Measurements from ENCODE around the gene DOCK2. TPM values are rescaled to one million over a fixed set of nuclear protein-coding genes. Genes with fewer than 3 reads are reported as not detected.

Gene DOCK2
- total RNA-seq, 1 donor from 2014 or later, result 6.5 TPM

GRCh38 chr5:169811680-169812079 is 174.6 kb downstream of the DOCK2 start:
- H3K36me3 Mint-ChIP-seq (ENCODE audit: low read depth, unreplicated experiment), result no peaks in the 10 kb centered on the region
- peaks cover 21% of the 10 kb centered on the region for H3K4me1 Mint-ChIP-seq (ENCODE audit: unreplicated experiment)
- H3K27me3 Mint-ChIP-seq (ENCODE audit: unreplicated experiment), result peaks cover 1% of the 10 kb centered on the region
- TF ChIP-seq CTCF (IDR thresholded peaks at IDR 0.05; ENCODE audit: unreplicated experiment), result no peak
- H3K9me3 Mint-ChIP-seq (ENCODE audit: unreplicated experiment), result no peaks in the 10 kb centered on the region
- no peak overlapping the region for H3K27ac Mint-ChIP-seq (ENCODE audit: unreplicated experiment)
- no peak overlapping the region for H3K4me3 Mint-ChIP-seq (ENCODE audit: unreplicated experiment)
- no peak for DNase-seq (ENCODE audit: low spot score)

DNA sequence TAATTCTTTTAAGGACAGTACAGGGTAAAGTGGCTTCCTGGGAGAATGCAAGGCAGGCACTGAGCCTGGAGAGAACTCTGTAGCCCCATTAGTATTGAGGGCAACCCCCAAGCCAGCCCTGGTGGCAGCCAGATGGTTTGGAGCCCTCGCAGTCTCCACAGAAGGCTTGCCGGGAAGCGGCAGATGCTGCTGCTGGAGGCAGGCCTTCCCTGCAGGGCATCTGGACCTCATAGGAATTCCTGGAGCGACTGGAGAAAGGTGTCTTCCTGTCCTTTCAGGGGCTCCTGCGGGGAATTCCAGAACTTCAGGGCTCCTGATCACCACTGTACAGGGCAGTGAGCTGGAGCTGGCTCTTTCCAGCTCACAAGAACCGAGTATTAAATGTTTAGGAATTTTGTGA is 175.7 kb downstream of the DOCK2 start:
- H3K36me3 Mint-ChIP-seq (ENCODE audit: low read depth, unreplicated experiment), result no peaks in the 10 kb centered on the region
- no peaks in the 10 kb centered on the region for H3K9me3 Mint-ChIP-seq (ENCODE audit: unreplicated experiment)
- no peak overlapping the region for H3K27ac Mint-ChIP-seq (ENCODE audit: unreplicated experiment)
- DNase-seq (ENCODE audit: low spot score), result no peak
- no peak overlapping the region for H3K4me3 Mint-ChIP-seq (ENCODE audit: unreplicated experiment)
- H3K27me3 Mint-ChIP-seq (ENCODE audit: unreplicated experiment), result peaks cover 1% of the 10 kb centered on the region
- H3K4me1 Mint-ChIP-seq (ENCODE audit: unreplicated experiment), result peaks cover 21% of the 10 kb centered on the region
- TF ChIP-seq CTCF (IDR thresholded peaks at IDR 0.05; ENCODE audit: unreplicated experiment), result no peak

DNA sequence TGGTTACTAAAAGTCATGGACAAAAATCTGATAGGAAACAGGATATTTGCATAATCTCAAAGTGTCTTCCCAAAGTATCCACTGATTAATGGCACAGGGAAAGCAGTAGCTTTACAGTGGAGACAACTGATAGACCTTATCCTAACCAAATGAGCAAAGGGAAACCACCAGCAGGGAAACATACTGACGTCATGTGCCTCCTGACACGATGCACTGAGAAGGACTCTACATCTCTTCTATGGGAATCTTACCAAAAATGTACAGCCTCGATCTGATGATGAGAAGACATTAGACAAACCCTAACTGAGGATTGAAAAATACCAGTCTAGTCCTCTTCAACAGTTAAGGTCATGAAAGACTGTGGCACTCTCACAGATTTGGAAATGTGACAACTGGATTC is 177.0 kb downstream of the DOCK2 start:
- peaks cover 18% of the 10 kb centered on the region for H3K4me1 Mint-ChIP-seq (ENCODE audit: unreplicated experiment)
- H3K4me3 Mint-ChIP-seq (ENCODE audit: unreplicated experiment), result no peak overlapping the region
- H3K36me3 Mint-ChIP-seq (ENCODE audit: low read depth, unreplicated experiment), result no peaks in the 10 kb centered on the region
- peaks cover 1% of the 10 kb centered on the region for H3K27me3 Mint-ChIP-seq (ENCODE audit: unreplicated experiment)
- H3K9me3 Mint-ChIP-seq (ENCODE audit: unreplicated experiment), result no peaks in the 10 kb centered on the region
- TF ChIP-seq CTCF (IDR thresholded peaks at IDR 0.05; ENCODE audit: unreplicated experiment), result no peak
- H3K27ac Mint-ChIP-seq (ENCODE audit: unreplicated experiment), result no peak overlapping the region
- no peak for DNase-seq (ENCODE audit: low spot score)

DNA sequence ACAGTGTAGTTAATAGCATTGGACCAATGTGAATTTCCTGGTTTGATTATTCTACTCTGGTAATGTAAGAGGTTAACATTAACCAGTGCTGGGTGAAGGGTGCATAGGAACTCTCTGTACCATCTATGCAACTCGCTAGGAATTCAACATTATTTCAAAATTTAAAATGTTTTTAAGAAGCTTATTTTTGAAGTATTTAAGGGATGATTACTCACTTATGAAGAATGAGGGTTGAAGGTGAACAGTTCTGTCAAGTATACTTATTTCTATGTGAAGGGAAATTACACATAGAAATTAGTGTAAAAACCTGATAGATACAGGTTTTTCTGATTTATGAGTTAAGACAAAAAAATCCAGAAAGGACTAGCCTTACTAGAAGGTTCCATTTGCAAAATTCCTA is 177.4 kb downstream of the DOCK2 start:
- H3K27me3 Mint-ChIP-seq (ENCODE audit: unreplicated experiment), result peaks cover 1% of the 10 kb centered on the region
- DNase-seq (ENCODE audit: low spot score), result no peak

DNA sequence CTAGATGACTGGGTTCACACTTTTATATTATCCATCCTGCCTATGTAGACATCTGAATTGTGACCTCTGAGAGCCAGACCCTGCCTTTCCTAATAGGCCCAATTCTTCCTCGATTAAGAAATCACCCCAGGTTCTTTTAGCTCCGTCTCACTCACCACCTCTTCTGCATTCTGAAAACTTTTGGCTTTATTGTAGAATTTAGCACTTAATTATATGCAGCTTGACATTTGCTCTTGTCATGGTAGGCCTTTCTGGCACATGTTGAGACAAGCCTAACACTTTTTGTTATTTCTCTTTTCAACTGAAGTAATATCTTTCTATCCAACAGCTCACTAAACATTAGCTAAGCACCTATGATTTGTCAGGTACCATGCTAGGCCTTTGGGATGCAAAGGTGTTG is 180.0 kb downstream of the DOCK2 start:
- no peak overlapping the region for H3K4me3 Mint-ChIP-seq (ENCODE audit: unreplicated experiment)
- H3K4me1 Mint-ChIP-seq (ENCODE audit: unreplicated experiment), result no peaks in the 10 kb centered on the region
- TF ChIP-seq CTCF (IDR thresholded peaks at IDR 0.05; ENCODE audit: unreplicated experiment), result no peak
- H3K27me3 Mint-ChIP-seq (ENCODE audit: unreplicated experiment), result no peaks in the 10 kb centered on the region
- H3K9me3 Mint-ChIP-seq (ENCODE audit: unreplicated experiment), result no peaks in the 10 kb centered on the region
- DNase-seq (ENCODE audit: low spot score), result no peak
- no peaks in the 10 kb centered on the region for H3K36me3 Mint-ChIP-seq (ENCODE audit: low read depth, unreplicated experiment)
- no peak overlapping the region for H3K27ac Mint-ChIP-seq (ENCODE audit: unreplicated experiment)

More for the DNA sequence above, 177.4 kb downstream of the DOCK2 start:
- Mint-ChIP-seq H3K27ac (ENCODE audit: unreplicated experiment) (no peak overlapping the region), H3K9me3 (ENCODE audit: unreplicated experiment) (no peaks in the 10 kb centered on the region), H3K36me3 (ENCODE audit: low read depth, unreplicated experiment) (no peaks in the 10 kb centered on the region), H3K4me1 (ENCODE audit: unreplicated experiment) (peaks cover 13% of the 10 kb centered on the region), H3K4me3 (ENCODE audit: unreplicated experiment) (no peak overlapping the region)
- no peak for TF ChIP-seq CTCF (IDR thresholded peaks at IDR 0.05; ENCODE audit: unreplicated experiment)

All from endothelial cell (in vitro differentiated cells).